ENCODE results near the gene OTUB1.

DNA sequence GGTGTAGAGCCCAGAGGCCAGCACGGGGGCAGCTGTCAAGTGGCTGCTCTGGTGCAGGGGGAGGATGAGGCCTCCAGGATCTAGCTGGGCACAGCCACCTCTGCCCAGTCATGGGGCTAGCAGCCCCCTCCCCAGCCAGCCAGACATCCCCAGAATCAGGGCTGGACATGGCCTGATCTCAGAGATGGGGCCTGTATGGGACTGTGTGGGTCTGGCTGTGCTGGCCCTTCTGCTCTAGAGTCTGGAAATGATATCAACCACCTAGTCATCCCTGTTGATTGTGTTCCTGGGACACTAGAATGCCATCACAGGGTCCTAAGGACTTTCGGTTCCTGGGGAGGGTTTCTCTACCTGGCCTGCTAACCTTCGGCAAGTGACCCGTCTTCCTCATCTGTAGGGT lies 52.3 kb downstream of the OTUB1 start:
- no peak for TF ChIP-seq CTCF (IDR thresholded peaks at IDR 0.05)
- TF ChIP-seq POLR2AphosphoS5 (IDR thresholded peaks at IDR 0.05), result no peak
- TF ChIP-seq POLR2A (IDR thresholded peaks at IDR 0.05), result no peak
